GM18951 (cell line): ENCODE results near the gene SALL1.

Source experiments
- POLR2A ChIP-seq: IDR thresholded peaks from 4 replicates; pipeline ENCODE4 v1.6.1; 2011; ENCODE audit warnings: mild to moderate bottlenecking; ENCODE audit not compliant: insufficient read length, insufficient read depth; ENCODE audit errors: extremely low read depth
- in situ Hi-C: fragments of 300-500 bp; cut with MboI; formaldehyde crosslinking; loops from one replicate; pipeline ENCODE4 v1.12.0; 2022; ENCODE audit warnings: low sequenced_read_pairs, mixed read lengths, inconsistent platforms; ENCODE audit not compliant: unreplicated experiment

Gene SALL1

DNA sequence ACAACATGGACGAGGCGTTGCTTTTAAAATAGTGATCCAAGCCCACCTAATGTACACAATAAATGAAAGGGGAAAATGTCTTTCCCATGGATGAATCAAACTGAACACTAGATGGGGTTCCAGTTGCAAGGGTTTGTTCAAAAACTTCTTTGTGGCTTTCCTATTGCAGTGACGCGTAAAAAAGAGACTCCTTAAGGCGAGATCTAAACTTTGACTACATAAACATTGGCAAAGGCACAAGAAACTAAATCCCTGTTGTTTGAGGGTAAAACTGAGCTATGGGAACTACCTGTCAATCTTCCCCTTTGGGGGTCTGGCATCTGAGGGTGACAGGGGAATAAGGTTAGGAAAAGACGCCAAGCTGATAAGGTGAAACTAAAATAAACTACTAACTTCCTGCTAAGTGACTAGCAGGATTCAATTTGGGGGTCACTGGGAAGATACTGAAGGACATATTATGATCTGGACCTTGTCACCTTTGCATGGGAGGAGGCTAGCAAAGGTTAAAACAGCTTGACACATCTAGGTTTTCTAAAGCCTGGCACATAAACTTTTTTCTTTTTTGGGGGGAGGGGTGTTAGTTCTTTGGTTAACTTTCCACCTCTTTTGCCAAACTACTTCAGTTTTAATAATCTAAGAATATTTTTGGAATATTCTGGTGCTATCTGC lies 4.7 kb downstream of the SALL1 start:
- in situ Hi-C loops = no loop called here
- no peak for TF ChIP-seq POLR2A

DNA sequence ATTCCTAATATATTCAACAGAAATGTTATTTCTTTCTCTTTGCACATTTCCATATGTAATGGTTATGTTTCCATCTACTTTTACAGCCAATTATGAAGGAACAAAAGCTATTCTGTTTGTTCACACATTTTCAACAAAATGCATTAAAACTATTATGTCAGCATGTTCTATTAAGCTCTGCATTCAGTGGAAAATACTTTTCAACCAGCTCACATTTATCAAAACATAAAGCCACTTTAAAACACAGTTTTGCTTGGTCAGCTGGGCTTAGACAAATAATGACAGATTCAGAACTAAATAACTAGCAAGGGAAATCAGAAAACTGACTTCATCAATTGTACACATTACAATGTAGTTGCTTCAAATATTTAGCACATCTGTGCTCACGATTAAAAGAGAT lies 6.9 kb downstream of the SALL1 start:
- in situ Hi-C loops = no loop called here
- TF ChIP-seq POLR2A = no peak

DNA sequence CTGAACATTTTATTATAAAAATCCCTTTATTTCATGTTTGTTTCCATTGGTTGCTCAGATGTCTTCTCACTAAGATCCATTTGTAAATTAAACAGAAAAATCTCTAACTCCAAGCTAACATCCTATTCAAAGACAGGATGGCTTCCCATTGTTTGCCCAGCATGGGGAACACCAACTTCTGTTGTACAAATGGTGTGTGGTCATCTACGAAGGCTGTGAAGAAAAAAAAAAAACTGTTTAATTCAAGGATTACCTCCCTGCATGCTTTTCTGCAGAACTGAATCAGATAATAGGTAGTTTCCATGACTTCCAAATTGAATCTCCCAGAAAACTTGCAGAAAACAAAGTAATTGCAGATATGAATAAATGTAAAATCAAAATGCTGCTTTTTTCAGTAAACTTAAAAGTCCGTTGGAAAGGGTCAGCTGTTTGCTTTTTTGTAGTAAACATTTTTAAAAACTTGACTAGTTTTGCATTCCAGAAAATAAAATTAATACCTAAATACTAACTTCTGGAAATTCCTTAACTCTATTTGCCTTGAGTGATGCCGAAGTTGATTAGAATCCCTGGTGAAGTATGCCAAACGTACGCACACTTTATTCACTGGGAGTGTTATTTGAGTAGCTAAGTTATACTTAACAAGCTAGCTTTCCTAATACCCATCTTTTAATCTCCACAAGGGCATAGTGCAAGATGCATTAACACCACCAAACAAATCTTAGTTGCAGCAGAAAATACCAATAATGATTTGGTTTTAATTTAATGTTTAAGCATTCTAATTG lies 7.7 kb downstream of the SALL1 start:
- in situ Hi-C loops = no loop called here
- TF ChIP-seq POLR2A = no peak

DNA sequence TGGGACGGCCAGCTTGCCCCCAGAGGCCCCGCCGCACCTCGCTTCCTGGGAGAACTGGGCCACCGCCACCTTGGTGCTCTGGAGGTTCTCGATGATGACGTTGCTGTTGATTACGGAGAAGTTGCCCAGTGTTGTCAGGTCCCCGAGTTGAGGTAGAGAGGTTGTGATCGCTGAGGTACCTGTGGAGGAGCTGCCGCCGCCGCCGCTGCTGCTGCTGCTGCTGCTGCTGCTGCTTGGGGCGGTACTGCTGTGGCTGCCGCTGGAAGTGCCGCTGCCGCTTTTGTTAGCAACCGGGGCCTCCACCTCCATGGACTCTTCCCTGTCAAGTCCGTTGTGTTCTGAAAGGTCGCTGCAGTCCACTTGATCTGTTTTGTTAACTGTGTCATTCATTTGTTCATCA lies 9.5 kb downstream of the SALL1 start:
- no peak for TF ChIP-seq POLR2A
- in situ Hi-C loops = no loop called here

DNA sequence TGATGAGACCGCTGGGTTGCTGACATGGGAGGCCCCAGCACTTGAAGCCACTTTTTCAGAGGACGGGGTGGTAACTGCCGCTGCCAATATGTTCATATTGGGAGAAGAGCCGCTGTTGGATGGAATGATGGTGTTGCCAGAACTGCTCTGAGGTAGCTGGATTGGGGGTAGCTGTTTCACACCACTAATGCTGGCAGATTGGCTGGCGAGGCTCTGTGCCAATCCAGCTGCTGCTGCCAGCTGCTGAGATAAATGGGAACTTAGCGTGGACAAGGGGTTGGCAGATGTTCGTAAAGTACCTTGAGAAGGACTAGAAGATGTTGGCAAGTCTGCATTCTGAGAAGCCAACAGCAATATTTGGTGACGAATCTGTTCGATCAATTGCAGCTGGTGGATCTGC lies 10.0 kb downstream of the SALL1 start:
- in situ Hi-C loops = no loop called here
- TF ChIP-seq POLR2A = no peak

DNA sequence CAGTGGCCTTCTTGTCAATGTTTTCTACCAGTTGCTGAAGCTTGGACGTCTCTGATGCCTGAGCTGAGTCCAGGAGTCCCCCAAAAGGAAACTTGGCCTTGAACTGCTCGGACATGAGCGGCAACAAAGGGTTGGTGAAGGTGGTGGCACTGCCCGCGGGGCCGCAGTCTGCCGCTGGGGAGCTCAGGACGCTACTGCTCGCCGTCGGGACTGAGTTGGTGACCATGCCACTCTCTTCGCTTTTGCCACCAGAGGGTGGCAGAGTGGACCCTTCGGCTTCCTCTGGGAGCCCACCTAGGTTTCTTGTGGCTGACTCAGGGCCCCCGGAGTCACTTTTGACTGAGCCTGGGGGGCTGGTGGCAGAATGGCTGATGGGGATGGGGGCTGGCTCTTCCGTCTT lies 11.0 kb downstream of the SALL1 start:
- TF ChIP-seq POLR2A = no peak
- in situ Hi-C loops = no loop called here

DNA sequence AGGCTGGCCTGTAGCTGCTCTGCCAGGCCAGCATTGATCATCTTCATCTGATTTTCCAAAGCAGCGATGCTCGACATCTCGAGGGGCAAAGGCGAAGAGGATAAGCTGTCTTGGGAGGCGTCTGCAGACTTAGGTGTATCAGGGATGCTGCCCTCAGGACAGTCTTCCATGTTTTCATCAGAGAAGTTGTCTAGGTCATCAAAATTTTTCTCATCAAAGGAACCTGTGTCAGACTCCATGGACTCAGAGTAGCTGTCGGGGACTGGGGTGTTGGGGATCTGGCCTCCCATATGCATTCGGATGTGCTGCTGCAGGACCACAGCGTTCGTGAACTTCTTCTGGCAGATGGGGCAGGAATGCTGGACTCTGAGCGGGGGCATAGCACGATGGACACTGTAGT lies 11.5 kb downstream of the SALL1 start:
- in situ Hi-C loops = no loop called here
- TF ChIP-seq POLR2A = no peak

DNA sequence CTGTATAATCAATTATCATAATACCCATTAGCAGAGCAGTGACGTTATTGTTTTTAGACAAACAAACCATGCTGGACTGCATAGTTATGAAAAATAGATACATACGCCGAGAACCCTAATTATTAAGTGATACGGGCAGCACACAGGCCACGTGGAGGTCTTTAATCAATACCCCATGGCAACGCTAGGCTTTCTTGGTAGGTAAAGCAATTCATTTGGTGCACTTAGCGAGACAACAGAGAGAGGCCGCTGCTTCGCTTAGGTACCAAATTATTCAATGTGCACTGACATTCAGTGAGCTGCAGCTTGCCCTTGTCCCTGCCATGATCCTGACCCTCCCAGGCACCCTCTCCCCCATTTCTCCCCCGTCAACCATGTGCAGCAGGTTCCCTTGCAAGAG lies 12.9 kb downstream of the SALL1 start:
- in situ Hi-C loops = no loop called here
- TF ChIP-seq POLR2A = no peak

DNA sequence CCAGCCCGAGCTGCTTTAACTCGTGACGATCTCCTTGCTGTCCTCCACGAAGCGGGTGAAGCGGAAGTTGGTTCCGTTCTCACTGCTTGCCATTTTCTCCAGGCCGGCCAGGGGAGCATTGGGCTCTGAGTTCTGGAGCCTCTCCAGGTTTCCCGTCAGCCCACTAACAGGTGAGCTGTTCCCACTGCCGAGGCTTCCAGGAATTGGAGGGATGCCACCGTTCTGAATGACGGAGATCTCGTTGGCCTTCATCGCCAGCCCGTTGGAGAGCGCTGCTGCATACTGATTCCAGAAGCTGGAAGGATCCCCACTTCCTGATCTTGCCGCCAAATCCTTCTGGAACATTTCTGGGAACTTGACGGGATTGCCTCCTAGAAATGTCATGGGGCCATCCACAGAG lies 14.0 kb downstream of the SALL1 start:
- in situ Hi-C loops = no loop called here
- no peak for TF ChIP-seq POLR2A

DNA sequence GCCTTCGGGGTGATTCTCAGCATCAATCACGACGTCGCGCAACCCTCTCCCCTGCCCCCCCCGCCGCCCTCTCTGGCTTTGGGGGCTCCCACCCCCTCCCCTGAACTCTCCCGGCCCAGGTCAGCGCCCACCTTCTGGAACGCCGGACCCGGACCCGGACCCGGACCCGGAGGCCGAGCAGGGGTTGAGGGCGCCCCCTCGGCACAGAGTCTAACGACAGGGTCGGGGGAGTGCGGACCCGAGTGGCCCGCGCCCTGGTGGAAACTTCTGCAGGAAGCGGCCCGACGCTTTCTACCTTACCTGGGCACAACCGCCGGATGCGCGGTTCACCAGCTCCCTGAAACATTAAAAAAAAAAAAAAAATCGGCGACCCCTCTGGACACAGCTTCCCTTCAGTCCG lies 16.2 kb downstream of the SALL1 start:
- in situ Hi-C loops = no loop called here
- TF ChIP-seq POLR2A = no peak

DNA sequence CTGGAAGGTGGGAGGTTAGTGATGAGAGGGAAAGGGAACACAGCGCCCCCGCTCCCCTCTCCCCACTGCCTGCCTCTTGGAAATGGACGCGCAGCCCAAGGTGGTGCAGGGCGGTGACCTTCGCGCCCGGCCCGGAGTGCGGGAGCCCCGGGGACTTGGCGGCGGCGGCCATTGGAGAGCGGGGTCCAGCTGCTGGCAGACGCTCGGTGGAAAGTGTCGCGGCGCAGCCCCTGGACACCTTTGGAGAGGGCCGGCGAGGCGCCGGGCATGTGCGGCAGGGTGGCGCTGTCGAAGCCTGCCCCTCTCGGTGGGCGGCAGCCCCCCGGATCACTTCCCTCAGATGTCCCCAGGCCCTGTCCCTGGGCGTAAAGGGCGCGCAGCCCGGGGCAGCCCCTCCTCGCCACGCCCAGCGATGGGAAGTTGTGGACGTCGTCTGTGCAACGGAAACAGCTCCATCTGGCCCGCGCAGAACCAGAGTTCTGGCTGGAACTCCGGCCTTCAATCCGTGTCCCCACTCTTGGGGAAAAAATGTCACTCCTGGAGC lies 16.7 kb downstream of the SALL1 start:
- in situ Hi-C loops = no loop called here
- no peak for TF ChIP-seq POLR2A

DNA sequence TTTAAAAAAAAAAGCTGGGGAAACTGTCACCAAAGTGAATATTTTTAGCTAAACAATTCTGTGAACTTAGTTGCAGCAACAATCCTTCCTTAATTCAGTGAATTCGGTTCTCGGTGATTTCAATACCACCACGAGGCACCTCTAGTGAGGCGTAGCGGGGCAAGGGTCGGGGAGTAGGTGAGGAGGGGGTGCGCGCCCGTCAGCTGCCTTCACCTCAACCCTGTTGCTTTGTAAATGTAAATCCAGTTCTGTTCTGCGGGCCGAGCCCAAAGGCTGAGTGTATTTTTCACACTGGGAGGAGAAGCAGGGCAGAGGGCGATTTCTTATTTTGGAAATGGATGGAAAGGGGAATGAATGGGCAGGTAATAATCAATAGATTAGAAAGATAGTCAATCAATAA lies 17.4 kb downstream of the SALL1 start:
- no peak for TF ChIP-seq POLR2A
- in situ Hi-C loops = no loop called here

DNA sequence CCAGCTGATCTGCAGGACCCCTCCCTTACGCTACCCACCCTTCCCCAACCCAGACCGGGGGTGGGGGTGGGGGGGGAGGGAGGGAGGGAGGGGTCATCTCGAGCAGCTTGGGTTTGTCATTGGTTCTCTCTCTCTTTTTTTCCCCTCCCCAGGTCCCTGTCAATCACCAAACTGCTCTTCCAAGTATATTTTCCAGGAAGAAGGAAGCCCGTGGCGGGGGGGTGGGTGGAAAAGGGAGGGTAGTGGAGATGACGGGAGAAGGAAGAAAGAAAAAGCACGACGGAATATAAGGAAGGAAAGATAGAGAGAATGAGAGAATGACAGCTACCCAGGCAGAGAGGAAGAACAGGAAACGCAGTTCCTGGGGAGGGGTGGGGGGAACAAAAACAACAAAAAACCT lies 17.9 kb downstream of the SALL1 start:
- no peak for TF ChIP-seq POLR2A

DNA sequence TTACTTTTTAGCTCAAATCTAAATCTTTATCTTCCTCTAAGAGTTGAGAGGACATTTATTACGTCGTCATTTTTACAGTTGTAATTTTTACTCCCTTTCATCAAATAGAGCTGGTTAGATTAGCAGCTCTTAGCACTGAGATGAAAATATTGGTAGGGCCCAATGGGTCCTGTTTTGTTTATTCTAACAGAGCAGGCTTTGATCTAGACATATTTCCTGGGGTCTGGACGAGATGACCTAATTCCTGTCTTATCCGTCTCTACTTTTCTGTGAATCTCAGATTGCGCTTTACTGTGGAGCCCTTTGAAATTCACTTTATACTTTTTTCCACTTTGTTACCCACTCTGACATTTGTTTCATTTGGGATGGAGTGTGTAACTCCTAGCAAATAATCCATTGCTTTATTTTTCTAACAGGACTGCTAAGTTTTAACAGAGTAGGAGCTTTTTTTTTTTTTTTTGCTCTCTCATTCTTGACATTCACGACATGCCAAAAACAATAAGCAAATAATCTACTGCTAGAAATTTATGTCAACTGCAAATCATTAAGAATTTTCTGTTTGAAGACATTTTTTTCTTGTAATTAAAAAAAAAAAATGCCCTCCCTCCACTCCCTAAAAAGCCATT lies 18.5 kb downstream of the SALL1 start:
- TF ChIP-seq POLR2A = no peak
- in situ Hi-C loops = no loop called here

More for the DNA sequence above, 17.9 kb downstream of the SALL1 start:
- in situ Hi-C loops = no loop called here
